Measurements from ENCODE around the gene IKZF2. TPM values are rescaled to one million over a fixed set of nuclear protein-coding genes. Genes with fewer than 3 reads are reported as not detected.

The IKZF2 gene
- total RNA-seq, 1 experiment from 2014 or later: 3.0 TPM

GRCh38 chr2:212994976-212995375, 156.4 kb downstream of the IKZF2 start:
- Histone ChIP-seq H3K23me2 (ENCODE audit: insufficient read length, low read depth, low read length, poor library complexity, severe bottlenecking) (no peaks in the 10 kb centered on the region), H3K4ac (ENCODE audit: low read depth, low read length) (no peak overlapping the region), H4K5ac (ENCODE audit: insufficient read length, low read depth, low read length) (no peak overlapping the region), H3K4me1 (ENCODE audit: insufficient read depth, low read length) (no peaks in the 10 kb centered on the region), H3K14ac (ENCODE audit: insufficient read depth, low read length) (no peak overlapping the region), H3T11ph (ENCODE audit: low read length) (no peak overlapping the region), H4K20me1 (ENCODE audit: control insufficient read depth, insufficient read depth, insufficient read length) (no peaks in the 10 kb centered on the region), H3K79me1 (ENCODE audit: insufficient read depth, low read depth, low read length, poor library complexity, severe bottlenecking) (no peaks in the 10 kb centered on the region), H3K4me2 (ENCODE audit: insufficient read depth, insufficient read length, low read length) (no peak overlapping the region), H3K9ac (ENCODE audit: extremely low read depth, insufficient read length, low read length) (no peak overlapping the region), H4K91ac (ENCODE audit: insufficient read length, low read depth, low read length) (no peak overlapping the region), H2BK12ac (ENCODE audit: insufficient read length, low read depth, low read length) (no peak overlapping the region), H2BK120ac (ENCODE audit: low read depth, low read length, poor library complexity, severe bottlenecking) (no peak overlapping the region), H3K27ac (ENCODE audit: insufficient read length, low read depth, low read length) (no peak overlapping the region), H4K8ac (replicated peaks; ENCODE audit: insufficient read length, low read depth, low read length) (no peak overlapping the region), H3K9me3 (ENCODE audit: control insufficient read depth, low read depth, low read length) (no peaks in the 10 kb centered on the region), H3K23ac (ENCODE audit: insufficient read length, low read depth, low read length) (no peak overlapping the region), H3K27me3 (ENCODE audit: insufficient read depth, low read length) (no peaks in the 10 kb centered on the region), H3K56ac (ENCODE audit: insufficient read length, low read depth, low read length) (no peak overlapping the region), H2AK5ac (ENCODE audit: insufficient read length, low read length) (no peak overlapping the region), H3K18ac (ENCODE audit: insufficient read length, low read depth, low read length) (no peak overlapping the region), H2AFZ (ENCODE audit: low read length) (no peak overlapping the region), H2BK20ac (ENCODE audit: low read depth, low read length, poor library complexity, severe bottlenecking) (no peak overlapping the region), H2BK5ac (ENCODE audit: insufficient read length, low read length) (no peak overlapping the region), H2BK15ac (ENCODE audit: low read depth, low read length) (no peak overlapping the region), H3K79me2 (ENCODE audit: insufficient read depth, low read length) (no peaks in the 10 kb centered on the region)
- Mint-ChIP-seq H3K4me3 (no peak overlapping the region), H3K4me1 (peaks cover 3 to 10% of the 10 kb centered on the region in 2 experiments), H3K27me3 (ENCODE audit: low read depth) (no peaks in the 10 kb centered on the region; the same call in 1 of the 2 replicates), H3K9me3 (no peaks in the 10 kb centered on the region), H3K27ac (no peak overlapping the region), H3K36me3 (ENCODE audit: insufficient read depth in 1 of 3, low read depth in 3 of 3) (no peaks in the 10 kb centered on the region)
- no peak for TF ChIP-seq CTCF (conservative IDR thresholded peaks at IDR 0.05)
- no peak for DNase-seq
